Testis (tissue), 3 donors: Measurements from ENCODE around the gene NBAS. TPM values are rescaled to one million over a fixed set of nuclear protein-coding genes. Genes with fewer than 3 reads are reported as not detected.

ENCODE experiments used
- DNase-seq: peaks from one replicate; pipeline ENCODE4 v3.0.0-alpha.2; 2019
- H3K27ac ChIP-seq, 2 donors: fragments of 200-600 bp; sonication (generic); one replicate each; pipeline ENCODE4 v1.5.1; 2019
- H3K27me3 ChIP-seq: fragments of 200-600 bp; sonication (generic); one replicate; pipeline ENCODE4 v1.5.1; 2019
- H3K36me3 ChIP-seq: fragments of 200-600 bp; sonication (generic); one replicate; pipeline ENCODE4 v1.5.1; 2017; ENCODE audit warnings: low read depth; ENCODE audit errors: missing control alignments
- H3K4me1 ChIP-seq: fragments of 200-600 bp; sonication (generic); one replicate; pipeline ENCODE4 v1.5.1; 2019
- H3K4me3 ChIP-seq, 2 donors: fragments of 200-600 bp; sonication (generic); one replicate each; pipeline ENCODE4 v1.5.1; 2017 to 2019
- H3K9me3 ChIP-seq: fragments of 200-600 bp; sonication (generic); one replicate; pipeline ENCODE4 v1.5.1; 2017
- POLR2A ChIP-seq: fragments of 450-650 bp; IDR thresholded peaks from one replicate; pipeline ENCODE4 v1.6.1; 2017; ENCODE audit warnings: antibody characterized with exemption, mild to moderate bottlenecking, moderate library complexity
- WGBS, 2 donors: methylation state at CpG; one replicate each; pipeline ENCODE4 v1.1.5; 2018; 5-methylcytosine and 5-hydroxymethylcytosine counted together
- intact Hi-C: fragments of 100-400 bp; cut with DNase I; formaldehyde crosslinking; loops from one replicate; pipeline ENCODE4 v1.15.1; 2023; ENCODE audit warnings: low total_unique reads
- polyA plus RNA-seq: library from polyadenylated mRNA; stranded (reverse); fragments of 350-450 nt; fragmentation: Illumina TruSeq; extraction: RNeasy Lipid Tissue Mini Kit (QIAGEN cat#74804); gene quantifications from one replicate; pipeline ENCODE4 v1.2.3, GENCODE V29; 2014; ENCODE audit warnings: low read depth, low replicate concordance; ENCODE audit not compliant: insufficient read depth
- total RNA-seq, 2 donors: library from RNA; depleted of rRNA; stranded (reverse); fragments of >200 nt; gene quantifications; one replicate each; pipeline ENCODE4 v1.2.3, GENCODE V29; 2016
- TF ChIP-seq, protein P1 (sequence below), 3 experiments: fragments of 450-650 bp in 2 of 3; fragments of 200-600 bp in 1 of 3; sonication (generic) in 1 of 3; IDR thresholded peaks; one replicate each; pipeline ENCODE4 v1.5.1; 2016 to 2019; ENCODE audit warnings: antibody characterized with exemption in 3 of 3, mild to moderate bottlenecking in 2 of 3, moderate library complexity in 1 of 3

The NBAS gene
- total and polyA plus RNA-seq, 3 donors from 2014 or later, result 75.8 to 84.2 (median 79.7) TPM

DNA sequence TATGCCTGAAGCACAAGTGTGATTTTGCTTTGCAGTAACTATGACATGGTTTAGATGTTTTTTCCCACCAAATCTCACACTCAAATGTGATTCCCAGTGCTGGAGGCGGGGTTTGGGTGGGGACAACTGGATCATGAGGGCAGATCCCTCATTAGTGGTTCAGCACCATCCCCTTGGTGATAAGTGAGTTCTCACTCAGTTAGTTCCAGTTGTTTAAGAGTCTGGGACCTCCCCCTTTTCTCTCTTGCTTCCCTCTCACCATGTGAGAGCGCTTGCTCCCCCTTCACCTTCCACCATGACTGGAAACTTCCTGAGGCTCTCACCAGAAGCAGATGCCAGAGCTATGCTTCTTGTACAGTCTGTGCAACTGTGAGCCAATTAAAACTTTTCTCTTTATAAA is 102.9 kb downstream of the NBAS start:
- no peaks in the 10 kb centered on the region for H3K36me3 ChIP-seq
- H3K27me3 ChIP-seq, result no peaks in the 10 kb centered on the region
- intact Hi-C loops, result no loop called here
- no peak overlapping the region for H3K27ac ChIP-seq
- no peaks in the 10 kb centered on the region for H3K9me3 ChIP-seq
- no peak overlapping the region for H3K4me3 ChIP-seq
- peaks cover 6% of the 10 kb centered on the region for H3K4me1 ChIP-seq
- DNase-seq, result no peak
- TF ChIP-seq, protein P1, sequence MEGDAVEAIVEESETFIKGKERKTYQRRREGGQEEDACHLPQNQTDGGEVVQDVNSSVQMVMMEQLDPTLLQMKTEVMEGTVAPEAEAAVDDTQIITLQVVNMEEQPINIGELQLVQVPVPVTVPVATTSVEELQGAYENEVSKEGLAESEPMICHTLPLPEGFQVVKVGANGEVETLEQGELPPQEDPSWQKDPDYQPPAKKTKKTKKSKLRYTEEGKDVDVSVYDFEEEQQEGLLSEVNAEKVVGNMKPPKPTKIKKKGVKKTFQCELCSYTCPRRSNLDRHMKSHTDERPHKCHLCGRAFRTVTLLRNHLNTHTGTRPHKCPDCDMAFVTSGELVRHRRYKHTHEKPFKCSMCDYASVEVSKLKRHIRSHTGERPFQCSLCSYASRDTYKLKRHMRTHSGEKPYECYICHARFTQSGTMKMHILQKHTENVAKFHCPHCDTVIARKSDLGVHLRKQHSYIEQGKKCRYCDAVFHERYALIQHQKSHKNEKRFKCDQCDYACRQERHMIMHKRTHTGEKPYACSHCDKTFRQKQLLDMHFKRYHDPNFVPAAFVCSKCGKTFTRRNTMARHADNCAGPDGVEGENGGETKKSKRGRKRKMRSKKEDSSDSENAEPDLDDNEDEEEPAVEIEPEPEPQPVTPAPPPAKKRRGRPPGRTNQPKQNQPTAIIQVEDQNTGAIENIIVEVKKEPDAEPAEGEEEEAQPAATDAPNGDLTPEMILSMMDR (IDR thresholded peaks at IDR 0.05), result no peak
- TF ChIP-seq POLR2A, result no peak
- 96 to 100% methylated on average over 2 of the region's 2 CpGs for WGBS, 2 donors

DNA sequence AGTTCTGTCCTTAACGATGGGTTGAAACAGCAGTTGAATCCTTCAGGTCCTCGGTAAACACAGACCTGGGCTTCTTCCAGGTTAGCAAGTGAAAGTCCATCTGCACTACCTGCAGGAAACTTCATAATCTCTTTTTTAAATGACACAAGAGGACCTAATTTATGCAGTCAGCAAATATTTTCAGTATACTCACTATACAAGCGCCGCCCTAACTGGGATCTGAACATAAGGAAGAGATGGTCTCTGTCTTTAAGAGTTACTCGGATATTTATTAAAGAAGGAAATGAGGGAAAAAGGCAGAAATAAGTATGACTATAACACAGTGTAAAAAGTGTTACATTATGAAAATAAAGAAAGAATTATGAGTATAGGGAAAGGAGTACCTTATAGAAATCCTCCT is 103.3 kb downstream of the NBAS start:
- H3K36me3 ChIP-seq, result no peaks in the 10 kb centered on the region
- intact Hi-C loops, result no loop called here
- H3K27ac ChIP-seq, result no peak overlapping the region
- no peaks in the 10 kb centered on the region for H3K27me3 ChIP-seq
- H3K4me1 ChIP-seq, result peaks cover 6% of the 10 kb centered on the region
- no peak for DNase-seq
- no peaks in the 10 kb centered on the region for H3K9me3 ChIP-seq
- H3K4me3 ChIP-seq, result no peak overlapping the region
- no peak for TF ChIP-seq POLR2A
- TF ChIP-seq, protein P1 (IDR thresholded peaks at IDR 0.05), result no peak
- 73 to 85% methylated on average over 5 of the region's 5 CpGs for WGBS, 2 donors

DNA sequence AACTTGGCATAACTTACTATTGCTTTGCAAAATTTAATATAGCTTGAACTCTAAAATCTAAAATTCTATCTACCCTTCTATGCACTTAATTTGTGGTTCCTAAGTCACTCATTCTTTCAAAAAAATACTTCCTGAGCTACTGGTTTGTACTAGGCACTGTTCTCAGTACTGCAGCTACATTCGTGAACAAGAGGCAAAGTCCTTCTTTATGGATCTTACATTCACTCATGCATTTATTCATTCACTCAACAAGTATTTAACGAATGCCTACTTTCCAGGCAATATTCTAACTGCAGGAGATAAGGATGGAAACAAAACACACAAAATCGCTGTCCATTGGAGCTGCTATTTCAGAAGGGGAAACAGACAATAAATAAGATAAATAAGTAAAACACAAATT is 104.8 kb downstream of the NBAS start:
- Histone ChIP-seq H3K9me3 (no peaks in the 10 kb centered on the region), H3K4me3 (no peak overlapping the region), H3K27me3 (no peaks in the 10 kb centered on the region), H3K4me1 (peaks cover 6% of the 10 kb centered on the region), H3K27ac (no peak overlapping the region), H3K36me3 (no peaks in the 10 kb centered on the region)
- 48 to 61% methylated on average over 3 of the region's 3 CpGs for WGBS, 2 donors
- intact Hi-C loops, result no loop called here
- TF ChIP-seq, protein P1 (IDR thresholded peaks at IDR 0.05), result no peak
- DNase-seq, result no peak

DNA sequence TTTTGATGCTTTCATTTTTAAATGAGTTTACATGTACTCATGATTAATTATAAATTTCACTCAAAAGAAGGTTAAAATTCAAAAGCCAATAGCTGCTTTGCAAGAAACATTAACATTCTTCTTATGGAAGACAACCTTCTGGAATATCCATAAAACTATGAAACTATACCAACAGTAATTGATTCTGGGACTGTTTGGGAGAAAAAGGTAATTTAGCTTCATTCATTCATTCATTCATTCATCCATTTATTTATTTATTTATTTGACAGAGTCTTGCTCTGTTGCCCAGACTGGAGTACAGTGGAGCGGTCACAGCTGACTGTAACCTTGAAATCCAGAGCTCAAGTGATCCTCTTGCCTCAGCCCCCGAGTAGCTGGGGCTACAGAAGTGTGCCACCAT is 110.3 kb downstream of the NBAS start:
- TF ChIP-seq, protein P1 (IDR thresholded peaks at IDR 0.05), result no peak
- TF ChIP-seq POLR2A, result no peak
- no peak overlapping the region for H3K4me3 ChIP-seq
- no peaks in the 10 kb centered on the region for H3K9me3 ChIP-seq
- no peaks in the 10 kb centered on the region for H3K27me3 ChIP-seq
- WGBS, 2 donors, result 92 to 98% methylated on average over 2 of the region's 2 CpGs
- DNase-seq, result no peak
- H3K36me3 ChIP-seq, result no peaks in the 10 kb centered on the region
- peaks cover 4% of the 10 kb centered on the region for H3K4me1 ChIP-seq
- H3K27ac ChIP-seq, result no peak overlapping the region
- intact Hi-C loops, result no loop called here

DNA sequence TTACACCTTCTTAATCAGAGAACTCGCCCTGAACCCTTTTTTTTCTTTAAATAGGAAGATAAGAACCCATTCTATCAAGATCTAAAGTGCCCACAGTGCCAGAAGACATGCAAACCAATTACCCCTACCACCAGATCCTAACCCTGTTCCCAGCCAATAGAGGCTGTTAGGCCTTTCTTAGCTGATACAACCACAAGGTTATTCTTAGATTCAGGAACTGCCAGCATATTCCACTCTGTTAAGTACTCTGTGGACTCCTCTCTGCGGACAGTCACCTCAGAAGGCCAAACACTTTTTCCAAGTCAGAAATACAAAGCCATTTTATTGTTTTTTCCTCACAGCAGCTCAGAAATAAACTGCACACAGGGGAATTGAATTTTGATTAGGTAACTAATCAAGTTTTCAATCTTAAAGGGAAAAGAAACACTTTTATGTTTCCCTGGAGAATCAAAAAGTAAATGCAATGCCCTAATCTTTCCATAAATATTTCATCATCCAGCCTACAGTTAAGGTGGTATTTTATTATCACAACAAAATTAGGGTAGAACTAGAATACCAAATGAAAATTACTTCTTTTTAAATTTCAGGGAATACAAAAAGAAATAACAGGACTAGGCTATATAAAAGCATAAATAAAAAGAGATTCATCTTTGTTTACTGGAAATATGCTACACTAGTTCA is 111.4 kb downstream of the NBAS start:
- H3K36me3 ChIP-seq, result no peaks in the 10 kb centered on the region
- WGBS, 2 donors, result 47 to 50% methylated on average over 2 of the region's 2 CpGs
- H3K9me3 ChIP-seq, result no peaks in the 10 kb centered on the region
- TF ChIP-seq, protein P1 (IDR thresholded peaks at IDR 0.05), result no peak
- no peak for TF ChIP-seq POLR2A
- no peak overlapping the region for H3K27ac ChIP-seq
- H3K27me3 ChIP-seq, result no peaks in the 10 kb centered on the region
- DNase-seq, result no peak
- no peak overlapping the region for H3K4me3 ChIP-seq
- intact Hi-C loops, result no loop called here
- H3K4me1 ChIP-seq, result peaks cover 4% of the 10 kb centered on the region
